CD8-positive, alpha-beta memory T cell (primary cell): ENCODE measurements around the gene CATSPER3. TPM values are rescaled to one million over a fixed set of nuclear protein-coding genes. Genes with fewer than 3 reads are reported as not detected.

Source experiments
- CTCF ChIA-PET: fragments of 350-600 bp; sonication (Branson Sonifier 250); formaldehyde crosslinking; loops from one replicate; lab custom pipeline; 2021; ENCODE audit warnings: antibody characterized with exemption; lab: Charles Lee
- POLR2A ChIA-PET: fragments of 350-600 bp; sonication (Branson Sonifier 250); formaldehyde crosslinking; loops from one replicate; lab custom pipeline; 2021; ENCODE audit warnings: antibody characterized with exemption; lab: Charles Lee
- DNase-seq, 5 donors: peaks; one replicate each; pipeline versions ENCODE4 v3.0.0 to v3.0.0-alpha.2; 2020 to 2022; ENCODE audit warnings: mixed read lengths in 1 of 5
- H3K27ac ChIP-seq: one replicate; pipeline ENCODE4 v1.7.0; 2013; ENCODE audit warnings: low read depth, mild to moderate bottlenecking, low read length, moderate library complexity
- H3K27me3 ChIP-seq: 2 replicates; pipeline ENCODE4 v1.7.0; 2013; ENCODE audit warnings: low read length, mild to moderate bottlenecking; ENCODE audit not compliant: insufficient read depth, poor library complexity, severe bottlenecking
- H3K36me3 ChIP-seq: 2 replicates; pipeline ENCODE4 v1.7.0; 2013; ENCODE audit warnings: mild to moderate bottlenecking, low read length, moderate library complexity; ENCODE audit not compliant: insufficient read depth
- H3K4me1 ChIP-seq: 2 replicates; pipeline ENCODE4 v1.7.0; 2013; ENCODE audit warnings: mild to moderate bottlenecking, low read length, moderate library complexity; ENCODE audit not compliant: insufficient read depth
- H3K4me3 ChIP-seq: 2 replicates; pipeline ENCODE4 v1.7.0; 2013; ENCODE audit warnings: mild to moderate bottlenecking, low read length
- H3K9me3 ChIP-seq: 2 replicates; pipeline ENCODE4 v1.7.0; 2013; ENCODE audit warnings: mild to moderate bottlenecking, low read length
- H3K27ac Mint-ChIP-seq, 8 donors: one replicate each; pipeline ENCODE4 v1.8.0; 2020 to 2021; ENCODE audit warnings: mixed read lengths in 8 of 8, mild to moderate bottlenecking in 6 of 8, inconsistent platforms in 3 of 8, moderate library complexity in 3 of 8
- H3K27me3 Mint-ChIP-seq, 2 donors: one replicate each; pipeline ENCODE4 v1.8.0; 2020 to 2021; ENCODE audit warnings: mixed read lengths in 2 of 2, mild to moderate bottlenecking in 1 of 2, moderate library complexity in 1 of 2
- H3K36me3 Mint-ChIP-seq, 3 donors: one replicate each; pipeline ENCODE4 v1.8.0; 2020 to 2021; ENCODE audit warnings: mixed read lengths in 3 of 3, inconsistent platforms in 1 of 3, mild to moderate bottlenecking in 1 of 3
- H3K4me1 Mint-ChIP-seq, 3 donors: one replicate each; pipeline ENCODE4 v1.8.0; 2020 to 2021; ENCODE audit warnings: mixed read lengths in 3 of 3, inconsistent platforms in 1 of 3, mild to moderate bottlenecking in 1 of 3
- H3K4me3 Mint-ChIP-seq, 7 donors: one replicate each; pipeline ENCODE4 v1.8.0; 2020 to 2021; ENCODE audit warnings: mixed read lengths in 7 of 7, mild to moderate bottlenecking in 6 of 7, moderate library complexity in 4 of 7, inconsistent platforms in 2 of 7
- H3K9me3 Mint-ChIP-seq, 5 donors: one replicate each; pipeline ENCODE4 v1.8.0; 2020 to 2022; ENCODE audit warnings: mixed read lengths in 5 of 5, mild to moderate bottlenecking in 3 of 5, moderate library complexity in 2 of 5, inconsistent platforms in 1 of 5
- polyA plus RNA-seq: library from polyadenylated mRNA; unstranded; fragments of 300-500 nt; fragmentation: Illumina TruSeq; gene quantifications from one replicate; pipeline ENCODE4 v1.2.3, GENCODE V29; 2021
- total RNA-seq, 2 experiments: library from RNA; stranded (reverse); gene quantifications; one replicate each; pipeline ENCODE4 v1.2.3, GENCODE V29; 2021

CATSPER3 gene
- total and polyA plus RNA-seq, 3 experiments from 2014 or later, result 0.18 to 0.36 (median 0.29) TPM

DNA sequence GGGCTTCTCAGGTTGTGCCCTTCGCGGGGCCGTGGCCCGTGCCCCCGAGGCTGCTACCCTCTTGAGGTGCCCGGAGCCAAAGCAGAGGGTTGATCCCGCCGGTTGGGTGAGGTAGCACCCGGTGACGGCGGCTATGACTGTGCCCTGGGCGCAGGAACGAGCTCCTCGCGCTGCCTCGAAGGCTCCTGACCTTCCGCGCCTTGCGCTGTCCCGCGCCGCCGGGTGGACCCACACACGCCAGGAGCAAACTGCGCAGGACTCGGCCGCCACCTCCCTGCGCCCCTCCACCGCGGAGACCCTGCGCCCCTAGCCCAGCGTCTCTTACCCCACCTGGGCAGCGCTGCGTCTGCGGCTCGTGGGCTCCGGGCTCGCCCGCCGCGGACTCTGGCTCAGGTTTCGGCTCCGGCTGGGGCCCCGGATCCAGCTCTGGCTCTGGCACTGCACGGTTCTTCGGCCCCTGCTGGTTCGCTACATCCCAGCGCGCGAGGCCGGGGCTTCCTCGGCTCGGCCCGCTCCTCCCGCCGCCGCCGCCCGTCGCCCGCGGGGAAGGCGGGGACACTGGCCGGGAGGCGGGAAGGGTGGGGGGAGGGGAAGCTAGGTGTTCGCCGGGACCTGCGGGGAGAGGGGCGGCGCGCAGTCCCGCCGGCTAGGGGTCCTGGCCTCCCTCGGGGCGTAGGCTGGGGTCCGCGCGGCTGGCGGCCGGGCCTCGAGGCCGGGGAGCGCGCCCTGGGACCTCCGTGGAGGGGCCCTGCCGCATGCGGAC, 71.7 kb downstream of the CATSPER3 start:
- H3K9me3 Mint-ChIP-seq, result no peaks in the 10 kb centered on the region
- Histone ChIP-seq H3K27ac (no peak overlapping the region), H3K36me3 (no peaks in the 10 kb centered on the region), H3K9me3 (no peaks in the 10 kb centered on the region), H3K4me1 (no peaks in the 10 kb centered on the region), H3K4me3 (no peak overlapping the region), H3K27me3 (peaks cover 17% of the 10 kb centered on the region)
- DNase-seq, result no peak
- POLR2A ChIA-PET, result no interaction called here
- no peak overlapping the region for H3K27ac Mint-ChIP-seq
- no peaks in the 10 kb centered on the region for H3K36me3 Mint-ChIP-seq
- H3K4me3 Mint-ChIP-seq, result peak overlapping the region in 1 of 7 donors; percentile 59
- CTCF ChIA-PET, result no interaction called here
- peaks cover 52 to 81% of the 10 kb centered on the region in 2 donors for H3K27me3 Mint-ChIP-seq
- peaks cover 5 to 26% (median 14%) of the 10 kb centered on the region in 3 donors for H3K4me1 Mint-ChIP-seq

- no peaks in the 10 kb centered on the region for H3K4me1 ChIP-seq
- no peak for DNase-seq
- POLR2A ChIA-PET, result no interaction called here
- Mint-ChIP-seq H3K27me3 (peaks cover 52 to 77% of the 10 kb centered on the region in 2 donors), H3K4me3 (peak overlapping the region in 2 of 7 donors; percentile 43 to 44), H3K9me3 (no peaks in the 10 kb centered on the region), H3K36me3 (no peaks in the 10 kb centered on the region), H3K4me1 (peaks cover 2 to 21% (median 10%) of the 10 kb centered on the region in 3 donors), H3K27ac (no peak overlapping the region)
- CTCF ChIA-PET, result no interaction called here
- H3K27ac ChIP-seq, result no peak overlapping the region
- peaks cover 17% of the 10 kb centered on the region for H3K27me3 ChIP-seq
- no peaks in the 10 kb centered on the region for H3K36me3 ChIP-seq
- H3K4me3 ChIP-seq, result no peak overlapping the region
- H3K9me3 ChIP-seq, result no peaks in the 10 kb centered on the region
Measured at GRCh38 chr5:135040034-135040332, 72.3 kb downstream of the CATSPER3 start.

GRCh38 chr5:135040333-135041144, 72.8 kb downstream of the CATSPER3 start:
- H3K27ac Mint-ChIP-seq, result no peak overlapping the region
- H3K4me1 ChIP-seq, result no peaks in the 10 kb centered on the region
- DNase-seq, result no peak
- peaks cover 52 to 76% of the 10 kb centered on the region in 2 donors for H3K27me3 Mint-ChIP-seq
- no peaks in the 10 kb centered on the region for H3K36me3 ChIP-seq
- ChIA-PET POLR2A (no interaction called here), CTCF (no interaction called here)
- no peak overlapping the region for H3K4me3 ChIP-seq
- H3K9me3 Mint-ChIP-seq, result no peaks in the 10 kb centered on the region
- no peaks in the 10 kb centered on the region for H3K9me3 ChIP-seq
- H3K4me3 Mint-ChIP-seq, result peak overlapping the region in 2 of 7 donors; percentile 43 to 44
- H3K4me1 Mint-ChIP-seq, result peaks cover 0 to 20% (median 6%) of the 10 kb centered on the region in 3 donors
- no peak overlapping the region for H3K27ac ChIP-seq
- H3K27me3 ChIP-seq, result peaks cover 17% of the 10 kb centered on the region
- no peaks in the 10 kb centered on the region for H3K36me3 Mint-ChIP-seq

GRCh38 chr5:135041145-135041587, 73.5 kb downstream of the CATSPER3 start:
- no peaks in the 10 kb centered on the region for H3K9me3 Mint-ChIP-seq
- H3K27me3 Mint-ChIP-seq, result peaks cover 49 to 75% of the 10 kb centered on the region in 2 donors
- H3K4me1 Mint-ChIP-seq, result peaks cover 0 to 20% (median 3%) of the 10 kb centered on the region in 3 donors
- Histone ChIP-seq H3K27ac (no peak overlapping the region), H3K9me3 (no peaks in the 10 kb centered on the region), H3K36me3 (no peaks in the 10 kb centered on the region), H3K4me3 (no peak overlapping the region), H3K4me1 (no peaks in the 10 kb centered on the region), H3K27me3 (peaks cover 17% of the 10 kb centered on the region)
- H3K27ac Mint-ChIP-seq, result no peak overlapping the region
- ChIA-PET CTCF (no interaction called here), POLR2A (no interaction called here)
- H3K4me3 Mint-ChIP-seq, result peak overlapping the region in 1 of 7 donors; percentile 59
- no peaks in the 10 kb centered on the region for H3K36me3 Mint-ChIP-seq
- DNase-seq, result no peak

DNA sequence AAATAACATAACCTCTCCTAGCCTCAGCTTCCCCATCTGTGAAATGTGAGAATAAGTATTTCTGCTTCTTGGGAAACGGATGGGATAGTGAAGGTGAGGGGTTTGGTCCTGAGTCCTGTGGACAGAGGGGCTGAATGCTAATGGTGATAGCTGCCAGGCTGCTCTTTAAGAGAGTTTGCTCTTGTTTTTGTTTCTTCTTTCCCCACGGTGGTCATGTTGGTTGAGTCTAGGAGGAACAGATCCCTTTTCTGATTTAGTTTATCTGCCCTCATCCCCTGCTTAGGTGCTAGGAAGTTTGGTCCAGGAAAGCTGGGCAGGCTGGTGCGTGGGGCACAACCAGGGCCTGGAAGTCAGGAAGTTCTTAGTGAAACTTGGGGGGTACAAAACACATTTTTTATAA, 74.0 kb downstream of the CATSPER3 start:
- no peaks in the 10 kb centered on the region for H3K36me3 ChIP-seq
- Mint-ChIP-seq H3K27ac (no peak overlapping the region), H3K4me3 (no peak overlapping the region), H3K36me3 (no peaks in the 10 kb centered on the region), H3K9me3 (no peaks in the 10 kb centered on the region), H3K27me3 (peaks cover 46 to 75% of the 10 kb centered on the region in 2 donors), H3K4me1 (peaks cover 0 to 20% (median 3%) of the 10 kb centered on the region in 3 donors)
- DNase-seq, result no peak
- CTCF ChIA-PET, result no interaction called here
- H3K27me3 ChIP-seq, result peaks cover 17% of the 10 kb centered on the region
- no peaks in the 10 kb centered on the region for H3K4me1 ChIP-seq
- POLR2A ChIA-PET, result no interaction called here
- no peaks in the 10 kb centered on the region for H3K9me3 ChIP-seq
- H3K4me3 ChIP-seq, result no peak overlapping the region
- no peak overlapping the region for H3K27ac ChIP-seq

DNA sequence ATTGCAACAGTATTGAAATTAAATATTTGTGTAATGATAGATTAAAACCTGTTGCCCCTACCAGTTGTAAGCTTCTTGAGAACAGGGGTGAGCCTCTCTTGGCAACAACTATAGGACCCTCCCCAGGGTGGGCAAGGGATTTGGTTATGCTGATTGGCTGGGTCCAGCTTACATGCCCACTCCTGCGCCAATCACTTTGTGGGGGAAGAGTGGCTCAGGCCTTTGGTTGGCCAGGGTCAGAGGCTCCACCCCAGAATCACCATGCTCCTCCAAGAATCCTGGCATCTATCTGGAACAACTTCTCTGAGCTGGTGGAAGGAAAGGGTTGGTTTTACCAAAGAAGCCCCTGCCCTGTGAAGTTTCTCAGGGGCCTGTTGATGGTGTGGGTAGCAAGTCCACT, 74.9 kb downstream of the CATSPER3 start:
- Histone ChIP-seq H3K27ac (no peak overlapping the region), H3K4me1 (no peaks in the 10 kb centered on the region), H3K27me3 (peaks cover 13% of the 10 kb centered on the region), H3K36me3 (no peaks in the 10 kb centered on the region), H3K9me3 (no peaks in the 10 kb centered on the region), H3K4me3 (no peak overlapping the region)
- Mint-ChIP-seq H3K4me1 (peaks cover 0 to 20% (median 3%) of the 10 kb centered on the region in 3 donors), H3K9me3 (no peaks in the 10 kb centered on the region), H3K36me3 (no peaks in the 10 kb centered on the region), H3K27ac (no peak overlapping the region), H3K4me3 (no peak overlapping the region), H3K27me3 (peaks cover 45 to 75% of the 10 kb centered on the region in 2 donors)
- no peak for DNase-seq
- POLR2A ChIA-PET, result no interaction called here
- CTCF ChIA-PET, result no interaction called here

- H3K27ac Mint-ChIP-seq, result no peak overlapping the region
- H3K36me3 Mint-ChIP-seq, result no peaks in the 10 kb centered on the region
- no peak overlapping the region for H3K4me3 Mint-ChIP-seq
- no peaks in the 10 kb centered on the region for H3K9me3 ChIP-seq
- peaks cover 0 to 10% (median 3%) of the 10 kb centered on the region in 3 donors for H3K4me1 Mint-ChIP-seq
- peaks cover 47 to 77% of the 10 kb centered on the region in 2 donors for H3K27me3 Mint-ChIP-seq
- H3K27ac ChIP-seq, result no peak overlapping the region
- no peak overlapping the region for H3K4me3 ChIP-seq
- H3K36me3 ChIP-seq, result no peaks in the 10 kb centered on the region
- no peak for DNase-seq
- no peaks in the 10 kb centered on the region for H3K4me1 ChIP-seq
- ChIA-PET POLR2A (no interaction called here), CTCF (no interaction called here)
- peaks cover 3% of the 10 kb centered on the region for H3K27me3 ChIP-seq
- H3K9me3 Mint-ChIP-seq, result no peaks in the 10 kb centered on the region
Measured at GRCh38 chr5:135045488-135045887, 77.8 kb downstream of the CATSPER3 start.
